Measurements from ENCODE around the gene FMNL3.
A peak's percentile ranks its signal among the peaks of the same experiment; 100 is the strongest.

DNA sequence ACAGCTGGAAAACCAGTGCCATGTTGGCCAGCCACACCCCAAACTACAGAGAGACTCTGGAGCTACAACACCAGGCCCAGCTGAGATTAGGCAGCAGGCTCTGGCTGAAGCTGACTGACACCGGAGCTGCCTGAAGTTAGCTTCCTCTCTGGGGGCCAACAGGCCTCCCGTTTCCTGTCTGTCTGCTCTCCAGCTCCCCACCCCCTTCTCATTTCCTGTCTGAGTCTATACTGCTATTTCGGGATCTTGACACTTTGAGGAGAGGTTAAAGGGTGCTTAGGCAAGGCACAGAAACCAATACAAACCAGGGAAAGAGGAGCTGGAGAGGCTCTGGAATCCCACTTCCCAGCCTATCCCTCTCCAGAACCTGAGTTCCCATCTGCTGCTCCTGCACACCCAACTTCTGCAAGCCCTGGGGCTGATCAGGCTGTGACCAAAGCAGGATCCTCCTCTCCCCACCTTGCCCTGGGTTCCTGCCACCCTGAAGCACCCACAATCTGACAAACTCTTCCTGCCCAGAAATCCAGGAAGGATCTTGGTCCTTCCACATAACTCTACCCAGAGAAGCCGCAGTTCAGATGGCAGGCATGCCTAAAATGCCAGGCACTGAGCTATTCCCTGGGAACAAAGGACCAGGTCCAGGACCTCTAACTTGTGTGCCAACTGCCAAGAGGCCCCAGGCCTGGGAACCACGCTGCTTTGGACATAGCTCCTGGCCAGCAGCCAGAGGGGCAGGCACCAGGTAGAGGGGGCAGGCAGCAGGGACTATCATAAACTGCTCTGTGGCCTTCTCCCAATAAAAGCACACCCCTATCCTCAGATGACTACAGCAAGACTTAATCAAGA, 44.0 kb downstream of the FMNL3 start:
- TF ChIP-seq TAF1 (IDR thresholded peaks at IDR 0.05; ENCODE audit: borderline replicate concordance, low read depth, low read length) = 0 out of 2 replicates have a peak, but pooled peaks have one; percentile 16
- TF ChIP-seq POLR2A (IDR thresholded peaks at IDR 0.05; ENCODE audit: low read depth, low read length) = peak; percentile 84

Data from GM12892 (cell line).